ENCODE measurements around the gene NPAS3.

DNA sequence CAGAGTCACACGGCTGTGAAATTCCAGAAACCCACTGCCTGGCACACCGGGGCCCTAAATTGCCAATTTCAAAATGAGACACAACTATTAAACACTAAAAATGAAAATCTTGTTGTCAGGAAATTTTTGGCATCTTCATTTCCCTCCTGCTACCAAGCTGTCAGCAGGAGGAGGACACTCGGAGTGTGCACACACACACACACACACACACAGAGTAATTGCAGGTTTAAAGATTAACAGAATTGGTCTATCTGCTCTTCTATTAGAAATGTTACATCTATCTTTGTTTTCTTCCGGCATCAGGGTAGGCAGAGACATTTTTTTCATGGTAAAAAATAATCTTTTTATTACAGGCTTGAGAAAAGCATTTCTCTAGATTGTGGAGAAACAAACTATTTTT is 698.0 kb downstream of the NPAS3 start:
- TF ChIP-seq POLR2A (IDR thresholded peaks at IDR 0.05) = no peak
- TF ChIP-seq, protein P1, sequence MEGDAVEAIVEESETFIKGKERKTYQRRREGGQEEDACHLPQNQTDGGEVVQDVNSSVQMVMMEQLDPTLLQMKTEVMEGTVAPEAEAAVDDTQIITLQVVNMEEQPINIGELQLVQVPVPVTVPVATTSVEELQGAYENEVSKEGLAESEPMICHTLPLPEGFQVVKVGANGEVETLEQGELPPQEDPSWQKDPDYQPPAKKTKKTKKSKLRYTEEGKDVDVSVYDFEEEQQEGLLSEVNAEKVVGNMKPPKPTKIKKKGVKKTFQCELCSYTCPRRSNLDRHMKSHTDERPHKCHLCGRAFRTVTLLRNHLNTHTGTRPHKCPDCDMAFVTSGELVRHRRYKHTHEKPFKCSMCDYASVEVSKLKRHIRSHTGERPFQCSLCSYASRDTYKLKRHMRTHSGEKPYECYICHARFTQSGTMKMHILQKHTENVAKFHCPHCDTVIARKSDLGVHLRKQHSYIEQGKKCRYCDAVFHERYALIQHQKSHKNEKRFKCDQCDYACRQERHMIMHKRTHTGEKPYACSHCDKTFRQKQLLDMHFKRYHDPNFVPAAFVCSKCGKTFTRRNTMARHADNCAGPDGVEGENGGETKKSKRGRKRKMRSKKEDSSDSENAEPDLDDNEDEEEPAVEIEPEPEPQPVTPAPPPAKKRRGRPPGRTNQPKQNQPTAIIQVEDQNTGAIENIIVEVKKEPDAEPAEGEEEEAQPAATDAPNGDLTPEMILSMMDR (IDR thresholded peaks at IDR 0.05) = no peak
